Skeletal muscle cell (primary cell): ENCODE results near the gene ADGRG1.
A peak's percentile ranks its signal among the peaks of the same experiment; 100 is the strongest.

Experiments used
- DNase-seq: peaks from one replicate; pipeline ENCODE4 v3.0.0-alpha.2; 2010; ENCODE audit warnings: low read depth
- H3K4me3 ChIP-seq: 2 replicates; pipeline ENCODE4 v1.5.1; 2011; ENCODE audit warnings: low read depth, mild to moderate bottlenecking, control low read depth, low read length, moderate library complexity

ADGRG1 gene

DNA sequence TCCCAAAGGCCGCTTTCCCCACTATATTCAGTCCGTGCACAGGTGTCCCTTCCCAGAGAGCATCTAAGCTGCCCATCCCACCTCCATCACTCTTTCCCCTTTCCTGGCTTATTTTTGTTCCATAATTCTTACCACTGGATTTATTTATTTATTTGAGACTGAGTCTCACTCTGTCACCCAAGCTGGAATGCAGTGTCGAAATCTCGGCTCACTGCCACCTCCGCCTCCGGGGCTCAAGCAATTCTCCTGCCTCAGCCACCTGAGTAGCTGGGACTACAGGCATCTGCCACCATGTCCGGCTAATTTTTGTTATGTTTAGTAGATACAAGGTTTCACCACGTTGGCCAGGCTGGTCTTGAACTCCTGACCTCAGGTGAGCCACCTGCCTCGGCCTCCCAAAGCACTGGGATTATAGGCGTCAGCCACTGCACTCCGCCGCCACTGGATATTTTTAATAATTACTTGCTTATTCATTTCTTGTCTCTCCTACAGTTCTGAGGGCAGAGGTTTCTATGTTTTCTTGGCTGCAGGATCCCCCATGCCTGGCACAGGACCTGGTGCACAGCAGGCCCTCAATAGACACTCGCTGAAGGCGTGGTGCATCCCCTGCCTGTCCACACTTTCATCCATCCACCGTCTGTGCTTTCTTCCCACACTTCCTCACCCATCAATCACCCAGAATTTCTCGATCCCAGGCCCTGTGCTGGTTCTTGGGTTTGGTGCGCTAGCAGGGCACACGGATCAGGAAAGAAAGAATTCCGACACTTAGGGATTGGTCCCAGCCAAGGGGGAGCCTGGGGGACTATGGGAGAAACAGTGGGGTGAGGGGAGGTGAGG, 9.9 kb upstream of the ADGRG1 start:
- no peak overlapping the region for H3K4me3 ChIP-seq
- DNase-seq, result no peak

DNA sequence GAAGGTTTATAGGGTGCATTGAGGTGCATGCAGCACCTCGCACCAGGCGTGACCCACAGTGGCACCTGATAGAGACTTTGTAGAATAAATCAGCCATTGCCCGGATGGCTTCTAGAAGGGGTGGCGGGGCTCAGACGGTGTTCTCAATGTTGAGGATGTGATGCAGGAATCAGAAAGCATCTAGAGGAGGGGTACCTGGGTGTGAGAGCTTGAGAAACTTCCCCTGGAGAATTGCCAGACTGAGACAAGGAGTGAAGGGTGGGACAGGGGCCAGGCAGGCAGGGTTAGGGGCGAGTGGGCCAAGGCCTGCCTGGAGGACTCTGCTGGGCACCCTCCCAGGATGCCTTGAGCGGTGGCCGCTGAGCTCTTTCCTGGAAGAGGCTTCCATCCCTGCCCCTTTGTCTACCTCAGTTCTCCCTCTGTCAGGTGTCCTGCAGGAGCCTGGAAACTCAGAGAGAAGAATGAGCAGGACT, 9.3 kb upstream of the ADGRG1 start:
- DNase-seq, result no peak
- no peak overlapping the region for H3K4me3 ChIP-seq

DNA sequence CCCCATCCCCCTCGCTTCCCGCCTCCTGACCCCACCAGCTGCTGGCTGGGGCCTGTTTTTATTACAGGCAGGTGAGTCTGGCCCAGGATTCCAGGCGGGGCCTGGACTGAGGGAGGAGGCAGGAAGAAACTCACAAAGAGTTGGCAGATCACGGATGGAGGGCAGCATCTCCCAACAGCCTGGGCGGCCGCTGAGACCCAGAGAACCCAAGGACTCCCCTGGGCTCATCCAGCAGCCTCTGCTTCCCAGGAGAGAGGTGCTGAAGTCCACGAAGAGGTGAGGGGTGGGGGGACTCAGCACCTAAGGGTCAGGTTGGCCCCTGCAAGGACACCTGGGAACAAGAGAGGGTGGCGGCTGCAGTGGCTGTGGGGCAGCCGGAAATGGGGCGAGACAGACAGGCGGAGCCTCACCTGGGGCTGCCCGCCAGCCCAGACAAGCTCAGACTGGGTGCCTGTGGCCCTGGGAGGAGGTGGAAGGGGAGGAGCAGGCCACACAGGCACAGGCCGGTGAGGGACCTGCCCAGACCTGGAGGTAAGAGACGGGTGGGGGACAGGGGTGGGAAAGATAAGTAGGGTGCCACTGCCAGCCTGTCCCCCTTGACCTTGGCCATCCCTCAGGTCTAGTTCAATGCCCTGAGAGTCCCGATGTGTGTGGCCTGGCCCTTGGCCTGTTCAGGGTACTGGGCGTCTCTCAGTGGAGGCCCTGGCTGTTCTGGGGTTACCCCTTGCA, 8.7 kb upstream of the ADGRG1 start:
- no peak for DNase-seq

DNA sequence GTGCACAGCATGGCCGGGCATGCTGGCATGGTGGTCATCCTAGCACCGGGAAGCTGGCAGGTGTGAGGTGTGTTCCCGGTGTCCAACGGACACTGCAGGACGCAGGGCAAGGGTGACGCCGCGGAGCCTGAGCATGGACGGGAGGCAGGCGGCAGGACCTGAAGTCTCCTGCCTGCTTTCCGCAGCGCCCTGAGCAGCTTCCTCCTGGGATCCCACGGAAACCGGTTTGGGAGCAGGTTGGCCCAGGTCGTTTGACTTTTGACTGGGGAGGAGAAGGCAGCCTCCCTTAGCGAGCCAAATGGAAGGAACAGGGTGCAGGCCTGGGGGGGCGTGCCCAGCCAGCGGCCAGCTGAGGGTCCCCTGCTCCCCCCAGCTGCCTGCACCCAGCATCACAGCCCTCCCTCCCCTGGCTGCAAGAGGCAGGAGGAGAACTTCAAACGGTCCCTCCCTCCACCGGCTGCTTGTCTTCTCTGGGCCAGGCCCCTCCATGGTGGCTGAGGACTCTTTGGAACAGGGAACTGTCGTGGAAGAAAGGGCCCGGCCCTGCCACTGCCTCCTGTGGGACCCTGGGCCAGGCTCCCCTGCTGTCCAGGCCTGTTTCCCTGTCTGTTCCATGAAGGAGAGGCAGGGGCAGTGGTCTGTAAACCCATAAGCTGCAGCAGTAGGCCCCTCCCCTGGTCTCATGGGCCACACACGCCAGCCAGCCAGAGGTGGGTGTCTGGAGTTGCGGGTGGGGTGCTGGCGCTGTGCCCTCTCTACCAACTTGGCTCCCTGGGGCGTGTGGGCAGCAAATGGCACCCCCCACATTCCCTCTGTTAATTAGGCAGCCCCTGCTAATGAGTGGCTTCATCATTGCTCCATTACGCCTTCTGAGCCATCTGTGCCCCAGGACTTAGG, 7.8 kb upstream of the ADGRG1 start:
- no peak for DNase-seq
- H3K4me3 ChIP-seq, result no peak overlapping the region

More for the DNA sequence above, 8.7 kb upstream of the ADGRG1 start:
- H3K4me3 ChIP-seq, result no peak overlapping the region

DNA sequence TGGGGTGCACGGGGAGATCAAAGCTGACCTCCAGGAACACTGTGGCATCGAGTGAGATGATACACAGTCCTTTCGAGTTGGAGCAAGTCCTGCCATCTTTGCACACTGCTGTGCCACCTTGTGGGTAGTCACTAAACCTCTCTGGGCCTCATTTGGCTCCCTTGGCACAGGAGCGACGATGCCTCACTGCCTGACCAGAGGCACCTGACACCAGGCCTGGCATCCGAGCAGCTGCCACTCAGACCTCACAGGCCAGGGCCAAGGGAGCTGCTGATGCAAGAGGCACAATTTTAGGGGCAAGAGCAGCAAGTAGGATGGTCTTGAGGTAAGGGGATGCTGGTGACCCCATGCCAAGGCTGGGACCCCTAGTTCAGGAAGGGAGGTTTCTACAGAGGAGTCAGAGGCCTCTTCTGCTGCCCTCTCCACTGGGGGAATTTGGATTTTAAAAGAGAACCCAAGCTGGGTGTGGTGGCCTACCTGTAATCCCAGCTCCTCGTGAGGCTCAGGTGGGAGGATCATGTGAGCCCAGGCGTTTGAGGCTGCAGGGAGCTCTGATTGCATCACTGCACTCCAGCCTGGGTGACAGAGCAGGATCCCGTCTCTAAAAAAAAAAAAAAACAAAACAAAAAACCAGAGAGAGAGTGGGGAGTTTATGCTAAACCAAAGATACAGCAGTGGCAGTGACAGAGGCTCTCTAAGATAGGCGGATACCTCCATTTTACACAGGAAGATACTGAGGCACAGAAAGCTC, 6.7 kb upstream of the ADGRG1 start:
- no peak for DNase-seq

DNA sequence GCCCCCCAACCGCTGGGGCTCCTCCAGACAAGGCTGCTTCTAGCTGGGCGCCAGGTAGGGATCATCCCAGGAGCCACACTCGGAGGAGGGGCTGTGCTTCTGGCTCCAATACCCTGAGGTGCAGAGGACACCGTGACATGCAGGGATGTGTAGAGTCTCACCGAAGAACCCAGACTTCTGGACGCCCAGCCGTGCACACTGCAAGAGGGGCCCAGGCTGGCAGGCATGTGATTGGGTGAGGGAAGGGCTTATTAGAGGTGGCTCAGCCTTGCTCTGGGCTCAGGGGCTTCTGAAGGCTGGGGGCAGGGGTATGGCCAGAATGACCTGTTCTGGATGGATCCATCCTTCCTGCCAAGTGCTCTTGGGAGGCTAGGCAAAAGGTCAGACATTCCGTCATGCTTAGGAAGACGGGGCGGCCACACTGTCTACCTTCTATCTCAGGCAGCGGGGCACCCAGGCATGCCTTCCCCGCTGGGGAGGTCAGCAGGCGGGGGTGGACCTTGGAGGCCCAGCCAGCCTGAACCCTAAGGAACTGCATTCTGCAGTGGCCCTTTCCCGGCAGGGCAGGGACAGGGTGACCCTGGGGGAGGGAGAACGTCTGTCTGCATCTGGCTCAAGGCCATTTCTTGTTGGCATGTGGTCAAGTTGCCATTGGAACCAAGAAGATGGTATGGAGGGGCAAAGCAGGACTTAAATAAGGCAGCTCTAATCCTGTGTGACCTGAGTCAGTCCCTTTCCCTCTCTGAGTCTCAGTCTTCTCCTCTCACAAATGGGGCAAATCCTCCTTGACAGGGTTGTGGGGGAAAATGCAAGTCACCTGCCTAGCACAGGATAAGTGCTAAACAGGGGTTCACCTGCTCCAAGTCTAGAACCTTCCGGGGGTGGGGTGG, 5.8 kb upstream of the ADGRG1 start:
- DNase-seq, result no peak
- no peak overlapping the region for H3K4me3 ChIP-seq

More for the DNA sequence above, 6.7 kb upstream of the ADGRG1 start:
- no peak overlapping the region for H3K4me3 ChIP-seq

DNA sequence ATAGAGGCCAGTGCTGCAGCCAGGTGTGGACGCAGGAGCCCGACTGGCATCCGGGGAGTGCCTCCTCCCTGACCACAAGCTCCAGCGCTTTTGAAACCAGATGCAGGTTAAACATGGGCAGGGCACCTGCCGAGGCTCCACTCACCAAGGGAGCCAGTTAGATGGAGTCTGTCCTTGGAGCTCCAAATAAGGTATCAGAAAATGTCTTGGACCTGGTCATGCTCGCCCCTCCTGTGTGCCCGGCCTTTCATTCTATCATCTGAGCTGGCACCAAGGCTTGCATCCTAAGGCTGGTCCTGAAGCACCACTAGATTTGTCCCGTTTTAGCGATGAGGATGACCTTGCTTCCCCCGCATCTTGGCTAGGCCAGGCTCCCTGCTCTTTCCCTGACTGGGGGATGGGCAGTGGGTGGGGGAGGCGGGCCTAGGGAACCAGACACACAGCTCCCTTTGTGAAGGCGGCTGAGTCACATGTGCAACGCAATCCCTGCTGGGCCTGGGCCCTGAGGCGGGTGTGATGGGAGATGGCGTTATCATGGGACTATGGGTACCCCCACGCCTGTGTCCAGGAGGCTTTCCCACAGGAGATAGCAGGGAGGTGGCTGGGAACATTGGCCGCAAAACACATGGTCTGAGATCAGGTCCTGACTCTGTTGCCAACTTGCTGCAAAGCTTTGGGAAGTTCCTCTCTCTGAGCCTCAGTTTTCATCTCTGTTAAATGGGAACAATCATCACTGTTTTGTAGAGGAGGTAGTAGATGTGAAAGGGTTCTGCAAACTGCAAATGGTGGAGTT, 5.0 kb upstream of the ADGRG1 start:
- no peak overlapping the region for H3K4me3 ChIP-seq
- no peak for DNase-seq

DNA sequence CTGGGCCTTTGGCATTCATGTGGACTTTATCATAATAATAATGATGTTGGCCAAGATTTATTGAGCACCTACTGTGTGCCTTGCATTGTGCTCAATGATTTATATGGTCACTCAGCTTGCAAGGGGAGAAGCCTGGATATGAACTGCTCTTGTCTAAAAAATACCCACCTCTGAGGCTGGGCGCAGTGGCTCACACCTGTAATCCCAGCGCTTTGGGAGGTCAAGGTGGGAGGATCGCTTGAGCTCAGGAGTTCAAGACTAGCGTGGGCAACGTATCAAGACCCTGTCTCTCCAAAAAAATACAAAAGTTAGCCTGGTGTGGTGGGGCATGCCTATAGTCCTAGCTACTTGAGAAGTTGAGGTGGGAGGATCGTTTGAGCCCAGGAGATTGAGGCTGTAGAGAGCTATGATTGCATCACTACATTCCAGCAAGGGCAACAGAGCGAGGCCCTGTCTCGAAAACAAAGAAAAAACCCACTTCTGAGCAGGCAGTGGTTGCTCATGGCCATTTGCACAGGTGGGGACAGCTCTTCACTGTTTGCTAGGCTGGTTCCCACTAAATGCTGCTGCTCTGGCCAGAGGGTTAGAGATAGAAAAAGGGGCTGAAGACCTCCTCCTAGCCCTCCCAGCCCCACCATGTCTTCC, 4.3 kb upstream of the ADGRG1 start:
- no peak overlapping the region for H3K4me3 ChIP-seq
- DNase-seq, result no peak

DNA sequence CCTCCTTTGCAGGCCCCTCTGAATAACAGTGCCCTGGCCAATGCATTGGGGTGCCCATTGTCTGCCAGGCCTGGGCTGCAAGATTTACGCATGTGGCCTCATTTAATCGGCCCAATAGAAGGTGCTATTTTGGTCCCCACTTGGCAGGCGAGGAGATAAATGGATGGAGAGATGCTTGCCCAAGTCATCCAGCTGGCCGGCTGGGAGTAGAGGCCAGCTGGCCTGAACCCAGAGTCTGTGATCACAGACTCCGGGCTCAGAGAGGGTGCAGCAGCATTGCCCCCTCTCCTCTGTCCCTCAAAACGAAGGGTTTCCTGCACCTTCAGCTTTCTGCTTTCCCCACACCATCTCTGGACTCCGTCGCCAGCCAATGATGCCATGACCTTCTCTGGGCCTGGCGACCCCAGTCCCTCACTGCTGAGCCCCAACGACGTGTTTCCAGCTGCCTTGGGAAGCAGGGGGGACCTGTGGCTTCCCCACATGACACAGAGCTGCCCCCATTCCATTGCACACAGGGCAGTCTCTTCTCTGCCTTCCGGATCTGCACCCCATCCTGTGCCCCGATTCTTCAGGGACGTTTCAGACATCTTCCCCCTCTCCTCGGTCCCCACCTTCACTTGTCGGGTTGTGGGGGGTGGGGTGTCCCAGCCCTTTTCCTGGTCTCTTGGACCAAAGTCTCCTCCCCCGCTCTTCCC, 3.5 kb upstream of the ADGRG1 start:
- no peak for DNase-seq
- H3K4me3 ChIP-seq, result no peak overlapping the region

DNA sequence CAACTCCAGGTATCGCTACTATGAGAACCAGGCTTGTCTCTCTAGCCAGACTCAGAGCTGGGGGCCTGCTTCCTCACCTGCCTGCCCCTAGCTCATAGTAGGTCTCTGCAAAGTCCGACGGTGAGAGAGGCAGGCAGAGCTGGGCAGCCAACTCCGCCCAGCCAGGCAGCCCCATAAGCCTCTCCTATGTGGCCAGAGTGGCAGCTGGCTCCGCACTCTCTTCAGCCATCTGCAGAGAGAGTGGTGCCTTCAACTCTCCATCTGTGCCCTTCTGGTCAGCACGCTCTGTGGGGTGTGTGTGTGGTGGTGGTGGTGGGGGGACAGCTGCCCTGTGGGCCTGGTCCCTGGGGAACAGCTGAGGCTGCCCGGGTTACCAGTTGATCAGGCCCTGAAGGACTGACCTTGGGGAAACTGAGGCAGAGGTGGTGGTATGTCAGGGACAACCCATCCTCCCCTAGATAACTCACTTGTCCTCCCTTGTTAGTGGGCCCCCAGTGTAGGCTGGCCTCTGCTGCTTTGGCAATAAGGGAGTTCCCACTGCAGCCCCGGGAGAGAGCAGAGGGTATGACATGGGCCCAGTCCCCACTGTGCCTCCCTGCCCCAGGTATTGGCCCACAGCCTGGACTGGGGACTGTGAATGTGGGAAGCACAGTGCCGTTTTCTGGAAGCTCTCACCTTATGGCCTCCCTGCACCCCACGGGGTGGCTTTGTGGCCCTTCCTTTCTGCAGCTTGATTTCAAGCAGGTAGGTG, 1.8 kb upstream of the ADGRG1 start:
- no peak overlapping the region for H3K4me3 ChIP-seq
- DNase-seq, result no peak

DNA sequence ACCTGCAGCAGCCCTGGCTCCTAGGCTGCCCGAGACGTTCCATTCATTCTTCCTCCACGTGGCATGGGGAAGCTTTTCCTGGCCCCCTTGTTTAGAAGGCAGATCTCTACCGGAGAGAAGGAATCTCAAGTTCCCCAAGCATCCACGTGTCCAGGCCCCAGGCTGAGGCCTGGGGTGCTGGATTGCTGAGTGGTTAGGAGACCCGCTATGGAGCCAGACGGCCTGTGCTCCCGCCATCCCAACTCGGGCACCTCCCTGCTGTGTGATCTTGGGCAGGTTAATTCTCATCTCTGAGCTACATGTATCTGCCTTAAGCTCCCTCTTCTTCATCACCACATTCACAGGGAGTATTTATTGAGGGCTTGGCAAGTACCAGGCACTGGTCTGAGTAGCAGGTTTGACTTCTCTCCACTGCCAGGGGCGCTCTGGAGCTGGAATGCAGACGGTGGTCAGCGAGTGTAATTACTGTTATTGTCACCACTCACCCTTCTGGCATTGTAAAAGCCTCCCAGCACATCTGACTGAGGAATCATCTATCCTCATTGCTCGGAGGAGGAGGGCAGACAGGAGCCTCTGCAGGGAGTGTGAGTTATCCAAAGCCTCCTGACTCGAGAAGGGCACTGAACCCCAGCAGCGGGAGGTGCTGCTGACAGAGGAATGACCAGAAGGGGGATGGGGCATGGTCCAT, 1.1 kb upstream of the ADGRG1 start:
- H3K4me3 ChIP-seq, result no peak overlapping the region
- DNase-seq, result peak; percentile 59

DNA sequence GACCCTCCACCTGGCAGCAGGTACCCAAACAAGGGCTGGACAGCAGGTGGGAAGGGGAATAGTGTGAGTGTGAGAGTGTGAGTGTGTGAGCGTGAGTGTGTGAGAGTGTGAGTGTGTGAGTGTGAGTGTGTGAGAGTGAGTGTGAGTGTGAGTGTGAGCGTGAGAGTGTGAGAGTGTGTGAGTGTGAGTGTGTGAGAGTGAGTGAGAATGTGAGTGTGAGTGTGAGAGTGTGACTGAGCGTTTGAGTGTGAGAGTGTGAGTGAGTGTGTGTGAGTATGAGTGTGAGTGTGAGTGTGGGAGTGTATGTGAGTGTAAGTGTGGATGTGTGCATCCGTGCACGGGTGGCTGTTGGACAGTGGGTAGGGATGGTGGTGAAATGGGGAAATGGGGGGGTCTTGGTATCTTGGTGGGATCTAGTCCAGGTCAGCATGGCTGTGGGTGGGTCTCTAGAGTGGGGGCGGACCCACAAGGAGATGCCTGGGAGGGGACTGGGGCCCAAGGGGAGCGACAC, 408 bp downstream of the ADGRG1 start:
- peak overlapping the region; percentile 25 for H3K4me3 ChIP-seq
- DNase-seq, result no peak

DNA sequence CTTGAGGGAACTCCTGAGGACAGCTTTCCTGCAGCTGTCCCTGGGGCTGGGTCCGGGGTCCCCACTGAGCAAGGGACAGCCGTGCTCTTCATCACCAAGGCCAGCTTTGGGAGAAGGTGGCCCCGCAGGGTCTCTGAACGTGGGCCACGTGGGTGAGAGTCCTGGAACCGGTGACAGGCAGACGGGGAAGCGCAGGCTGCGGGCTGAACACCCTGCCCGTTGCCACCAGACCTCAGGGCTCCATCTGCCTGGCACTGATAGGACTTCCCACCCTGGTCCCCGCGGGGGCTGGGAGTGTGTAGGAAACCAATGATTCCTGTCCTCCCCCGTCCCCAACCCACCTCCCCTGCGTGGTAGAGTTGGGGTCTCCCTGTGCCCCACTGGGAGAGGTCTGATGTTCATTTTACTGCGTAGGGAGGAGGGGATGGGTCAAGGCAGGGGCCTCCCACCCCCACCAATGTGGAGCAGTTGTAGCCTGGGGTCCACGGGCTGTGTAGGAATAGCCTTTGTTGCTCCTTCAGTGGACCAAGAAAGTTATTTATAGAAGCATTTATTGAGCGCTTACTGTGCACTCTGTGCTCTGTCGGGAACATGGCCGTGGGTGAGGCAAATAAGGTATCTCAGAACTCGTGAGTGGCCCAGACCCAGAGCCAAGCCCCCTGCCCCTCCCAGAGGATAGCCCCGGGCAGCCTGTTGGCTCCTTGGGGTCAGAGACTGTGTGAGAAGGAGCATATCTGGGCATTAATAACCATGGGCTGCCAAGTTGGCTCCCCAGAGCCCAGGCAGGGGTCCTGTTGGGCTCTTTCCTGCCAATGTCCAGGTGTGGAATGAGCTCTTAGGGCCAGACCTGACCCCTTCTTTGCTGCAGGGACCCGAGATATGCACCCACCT, 1.3 kb downstream of the ADGRG1 start:
- H3K4me3 ChIP-seq, result no peak overlapping the region

DNA sequence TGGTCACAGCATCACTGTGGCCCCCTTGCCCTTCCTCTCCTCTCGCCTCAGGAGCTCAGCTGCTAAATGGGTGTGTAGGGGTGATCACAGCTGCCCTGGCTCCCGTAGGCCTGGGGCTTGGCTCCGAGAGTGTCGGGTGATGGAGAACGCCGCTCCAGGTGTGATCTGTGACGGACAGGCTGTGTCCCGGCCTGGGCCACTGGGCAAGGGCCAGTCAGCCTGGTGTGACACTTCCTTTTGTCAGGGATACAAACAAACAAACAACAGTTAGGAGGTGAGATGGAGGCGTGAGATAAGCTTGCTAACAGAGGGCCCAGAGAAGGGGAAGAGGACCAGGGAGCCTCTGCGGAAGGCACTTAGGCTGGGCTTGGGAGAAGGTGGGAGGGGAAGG, 2.0 kb downstream of the ADGRG1 start:
- no peak overlapping the region for H3K4me3 ChIP-seq

More for the DNA sequence above, 1.3 kb downstream of the ADGRG1 start:
- DNase-seq, result no peak

More for the DNA sequence above, 2.0 kb downstream of the ADGRG1 start:
- DNase-seq, result no peak
